Ureter (tissue), 1 donor: ENCODE data around the gene GFRA1. TPM values are rescaled to one million over a fixed set of nuclear protein-coding genes. Genes with fewer than 3 reads are reported as not detected.

Source experiments
- DNase-seq: peaks from one replicate; pipeline ENCODE4 v3.0.0-alpha.2; 2020; ENCODE audit warnings: low spot score
- total RNA-seq: library from RNA; stranded (reverse); gene quantifications from one replicate; pipeline ENCODE4 v1.2.4, GENCODE V29; 2023
- donor health status: DM: yes; HTN: yes; CAD: no.

Gene GFRA1
- total RNA-seq, 1 donor from 2014 or later: 4.1 TPM

- no peak for DNase-seq
These were observed 145.9 kb downstream of the GFRA1 start for GRCh38 chr10:116126954-116127695.

GRCh38 chr10:116126239-116126638 lies 146.8 kb downstream of the GFRA1 start:
- no peak for DNase-seq

- no peak for DNase-seq
These were observed 147.8 kb downstream of the GFRA1 start for GRCh38 chr10:116125180-116125579.

GRCh38 chr10:116124777-116125176 lies 148.2 kb downstream of the GFRA1 start:
- DNase-seq: no peak

GRCh38 chr10:116122664-116123063 lies 150.3 kb downstream of the GFRA1 start:
- DNase-seq: no peak

GRCh38 chr10:116121640-116122525 lies 151.1 kb downstream of the GFRA1 start:
- no peak for DNase-seq

GRCh38 chr10:116120688-116121455 lies 152.1 kb downstream of the GFRA1 start:
- DNase-seq: peak; percentile 35

GRCh38 chr10:116118847-116119246 lies 154.2 kb downstream of the GFRA1 start:
- DNase-seq: peak; percentile 29

GRCh38 chr10:116115797-116116196 lies 157.2 kb downstream of the GFRA1 start:
- DNase-seq: peak; percentile 18

GRCh38 chr10:116115036-116115641 lies 157.9 kb downstream of the GFRA1 start:
- peak; percentile 19 for DNase-seq

GRCh38 chr10:116113721-116114501 lies 159.1 kb downstream of the GFRA1 start:
- DNase-seq: peak; percentile 27

- DNase-seq: peak; percentile 32
These were observed 160.5 kb downstream of the GFRA1 start for GRCh38 chr10:116112232-116113231.

GRCh38 chr10:116111483-116112095 lies 161.4 kb downstream of the GFRA1 start:
- DNase-seq: peak; percentile 10

- peak; percentile 19 for DNase-seq
These were observed 162.3 kb downstream of the GFRA1 start for GRCh38 chr10:116110736-116111135.

- DNase-seq: peak; percentile 26
These were observed 163.1 kb downstream of the GFRA1 start for GRCh38 chr10:116109881-116110280.

- DNase-seq: peak; percentile 34
These were observed 163.5 kb downstream of the GFRA1 start for GRCh38 chr10:116109481-116109880.

GRCh38 chr10:116108095-116108494 lies 164.9 kb downstream of the GFRA1 start:
- no peak for DNase-seq

- DNase-seq: peak; percentile 1
These were observed 166.4 kb downstream of the GFRA1 start for GRCh38 chr10:116106611-116107010.

- DNase-seq: no peak
These were observed 167.7 kb downstream of the GFRA1 start for GRCh38 chr10:116105264-116105663.
